ENCODE results near the gene TFAM.

The TFAM gene

DNA sequence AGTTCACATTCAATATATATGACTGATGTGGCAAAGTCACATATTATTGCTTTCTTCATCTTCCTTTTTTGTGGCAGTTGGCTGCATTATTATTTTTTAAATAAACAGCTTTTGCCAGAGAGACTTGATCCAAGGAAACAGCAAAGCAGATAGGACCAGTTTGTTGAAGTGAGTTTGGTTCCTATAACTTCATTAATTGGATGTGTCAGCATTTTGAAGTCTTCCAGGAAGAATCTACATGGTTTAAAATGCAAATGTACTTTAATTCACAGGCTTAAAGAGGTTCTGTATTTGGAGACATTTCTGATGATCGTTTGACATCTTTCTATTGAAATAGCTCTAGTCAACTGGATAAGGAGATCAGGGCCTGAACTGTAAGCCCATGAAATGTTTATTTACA lies 37.2 kb upstream of the TFAM start:
- Histone ChIP-seq H3K36me3 (replicated peaks; ENCODE audit: low read depth, low read length) (no peaks in the 10 kb centered on the region), H3K4me3 (ENCODE audit: low read length) (no peak overlapping the region), H3K27ac (ENCODE audit: low read length) (no peak overlapping the region), H3K9me3 (ENCODE audit: insufficient read depth, low read length) (no peaks in the 10 kb centered on the region), H3K4me1 (ENCODE audit: low read length) (0 out of 2 replicates have a peak, but pooled peaks cover 3% of the 10 kb centered on the region), H3K9ac (ENCODE audit: low read length) (no peak overlapping the region), H4K20me1 (ENCODE audit: insufficient read depth, low read length) (no peaks in the 10 kb centered on the region), H3K4me2 (ENCODE audit: low read length) (no peak overlapping the region), H3K79me2 (ENCODE audit: low read length) (peaks cover 25% of the 10 kb centered on the region), H2AFZ (ENCODE audit: low read depth, low read length) (no peak overlapping the region), H3K27me3 (ENCODE audit: low read depth, low read length) (no peaks in the 10 kb centered on the region)
- TF ChIP-seq, protein P1, sequence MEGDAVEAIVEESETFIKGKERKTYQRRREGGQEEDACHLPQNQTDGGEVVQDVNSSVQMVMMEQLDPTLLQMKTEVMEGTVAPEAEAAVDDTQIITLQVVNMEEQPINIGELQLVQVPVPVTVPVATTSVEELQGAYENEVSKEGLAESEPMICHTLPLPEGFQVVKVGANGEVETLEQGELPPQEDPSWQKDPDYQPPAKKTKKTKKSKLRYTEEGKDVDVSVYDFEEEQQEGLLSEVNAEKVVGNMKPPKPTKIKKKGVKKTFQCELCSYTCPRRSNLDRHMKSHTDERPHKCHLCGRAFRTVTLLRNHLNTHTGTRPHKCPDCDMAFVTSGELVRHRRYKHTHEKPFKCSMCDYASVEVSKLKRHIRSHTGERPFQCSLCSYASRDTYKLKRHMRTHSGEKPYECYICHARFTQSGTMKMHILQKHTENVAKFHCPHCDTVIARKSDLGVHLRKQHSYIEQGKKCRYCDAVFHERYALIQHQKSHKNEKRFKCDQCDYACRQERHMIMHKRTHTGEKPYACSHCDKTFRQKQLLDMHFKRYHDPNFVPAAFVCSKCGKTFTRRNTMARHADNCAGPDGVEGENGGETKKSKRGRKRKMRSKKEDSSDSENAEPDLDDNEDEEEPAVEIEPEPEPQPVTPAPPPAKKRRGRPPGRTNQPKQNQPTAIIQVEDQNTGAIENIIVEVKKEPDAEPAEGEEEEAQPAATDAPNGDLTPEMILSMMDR (IDR thresholded peaks at IDR 0.05; ENCODE audit: low read depth, low read length) = no peak
- TF ChIP-seq EZH2phosphoT487 (IDR thresholded peaks at IDR 0.05; ENCODE audit: low read depth) = no peak

DNA sequence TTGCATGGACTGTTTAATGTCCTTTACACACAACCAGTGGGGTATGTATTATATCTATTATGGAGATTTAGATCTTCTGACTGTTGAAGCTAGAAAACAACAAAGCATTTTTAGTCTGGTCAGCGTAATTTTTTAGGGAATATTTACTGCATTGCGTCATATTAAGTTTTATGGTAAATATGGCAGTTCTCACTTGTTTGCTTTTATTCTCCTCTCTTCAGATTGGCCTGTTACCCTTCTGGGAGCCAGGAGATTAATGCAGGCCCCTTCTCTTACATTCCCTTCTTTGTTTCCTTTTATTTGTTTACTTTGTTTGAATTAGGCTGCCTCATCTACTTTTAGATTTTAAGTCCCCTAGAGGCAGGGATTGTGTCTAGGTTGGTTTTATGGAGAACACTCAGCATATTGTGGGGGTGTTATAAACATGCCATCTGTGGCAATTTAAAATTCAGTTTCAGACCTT lies 36.6 kb upstream of the TFAM start:
- Histone ChIP-seq H3K36me3 (replicated peaks; ENCODE audit: low read depth, low read length) (no peaks in the 10 kb centered on the region), H2AFZ (ENCODE audit: low read depth, low read length) (no peak overlapping the region), H3K9ac (ENCODE audit: low read length) (no peak overlapping the region), H3K27ac (ENCODE audit: low read length) (no peak overlapping the region), H3K4me1 (ENCODE audit: low read length) (0 out of 2 replicates have a peak, but pooled peaks cover 4% of the 10 kb centered on the region), H3K9me3 (ENCODE audit: insufficient read depth, low read length) (no peaks in the 10 kb centered on the region), H3K27me3 (ENCODE audit: low read depth, low read length) (no peaks in the 10 kb centered on the region), H3K4me2 (ENCODE audit: low read length) (no peak overlapping the region), H4K20me1 (ENCODE audit: insufficient read depth, low read length) (no peaks in the 10 kb centered on the region), H3K4me3 (ENCODE audit: low read length) (no peak overlapping the region), H3K79me2 (ENCODE audit: low read length) (peaks cover 30% of the 10 kb centered on the region)
- TF ChIP-seq, protein P1 (IDR thresholded peaks at IDR 0.05; ENCODE audit: low read depth, low read length) = no peak
- TF ChIP-seq EZH2phosphoT487 (IDR thresholded peaks at IDR 0.05; ENCODE audit: low read depth) = no peak

DNA sequence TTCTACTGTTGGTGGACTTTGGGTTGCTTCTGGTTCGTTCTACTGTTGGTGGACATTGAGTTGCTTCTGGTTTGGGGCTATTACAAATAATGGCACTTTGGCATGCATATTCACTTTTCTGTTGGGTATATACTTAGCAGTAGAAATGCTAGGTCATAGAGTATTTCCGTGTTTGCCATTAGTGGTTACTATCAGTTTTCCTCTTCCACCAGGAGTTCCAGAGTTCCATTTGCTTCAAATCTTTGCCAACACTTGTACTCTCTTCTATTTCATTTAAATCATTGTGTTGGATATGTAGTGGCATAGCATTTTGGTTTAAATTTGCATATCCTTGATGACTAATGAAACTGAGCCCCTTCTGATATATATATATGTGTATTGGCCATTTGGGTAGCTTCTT lies 35.2 kb upstream of the TFAM start:
- no peak overlapping the region for H3K9ac ChIP-seq (ENCODE audit: low read length)
- 0 out of 2 replicates have a peak, but pooled peaks cover 4% of the 10 kb centered on the region for H3K4me1 ChIP-seq (ENCODE audit: low read length)
- no peak for TF ChIP-seq EZH2phosphoT487 (IDR thresholded peaks at IDR 0.05; ENCODE audit: low read depth)
- TF ChIP-seq, protein P1 (IDR thresholded peaks at IDR 0.05; ENCODE audit: low read depth, low read length) = no peak
- H3K79me2 ChIP-seq (ENCODE audit: low read length) = peaks cover 29% of the 10 kb centered on the region
- H3K36me3 ChIP-seq (replicated peaks; ENCODE audit: low read depth, low read length) = no peaks in the 10 kb centered on the region
- no peak overlapping the region for H3K4me3 ChIP-seq (ENCODE audit: low read length)
- no peak overlapping the region for H3K27ac ChIP-seq (ENCODE audit: low read length)
- H3K4me2 ChIP-seq (ENCODE audit: low read length) = no peak overlapping the region
- no peaks in the 10 kb centered on the region for H3K27me3 ChIP-seq (ENCODE audit: low read depth, low read length)
- H2AFZ ChIP-seq (ENCODE audit: low read depth, low read length) = no peak overlapping the region
- H3K9me3 ChIP-seq (ENCODE audit: insufficient read depth, low read length) = no peaks in the 10 kb centered on the region
- H4K20me1 ChIP-seq (ENCODE audit: insufficient read depth, low read length) = no peaks in the 10 kb centered on the region; the same call in 1 of the 2 replicates

DNA sequence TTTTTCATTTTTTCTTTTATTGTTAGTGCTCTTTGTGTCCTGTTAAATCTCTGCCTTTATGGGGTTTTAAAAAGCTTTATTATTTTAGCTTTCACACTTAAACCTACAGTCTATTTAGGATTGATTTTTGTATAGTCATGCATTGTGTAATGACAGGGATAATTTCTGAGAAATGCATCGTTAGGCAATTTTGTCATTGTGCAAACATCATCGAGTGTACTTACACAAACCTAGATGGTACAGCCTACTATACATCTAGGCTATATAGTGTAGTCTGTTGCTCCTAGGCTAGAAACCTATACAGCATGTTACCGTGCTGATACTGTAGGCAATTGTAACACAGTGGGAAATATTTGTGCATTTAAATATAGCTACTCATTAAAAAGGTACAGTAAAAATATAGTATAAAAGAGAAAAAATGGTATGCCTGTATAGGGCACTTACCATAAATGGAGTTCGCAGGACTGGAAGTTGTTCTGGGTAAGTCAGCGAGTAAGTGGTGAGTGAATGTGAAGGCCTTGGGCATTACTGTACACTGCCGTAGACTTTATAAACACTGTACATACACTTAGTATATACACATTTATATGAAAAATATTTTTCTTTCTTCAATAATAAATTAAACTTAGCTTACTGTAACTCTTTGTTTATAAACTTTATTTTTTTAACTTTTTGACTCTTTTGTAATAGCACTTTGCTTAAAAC lies 34.4 kb upstream of the TFAM start:
- Histone ChIP-seq H4K20me1 (ENCODE audit: insufficient read depth, low read length) (no peaks in the 10 kb centered on the region; the same call in 1 of the 2 replicates), H3K4me2 (ENCODE audit: low read length) (no peak overlapping the region)

More for the DNA sequence above, 34.4 kb upstream of the TFAM start:
- Histone ChIP-seq H3K27me3 (ENCODE audit: low read depth, low read length) (no peaks in the 10 kb centered on the region), H3K9ac (ENCODE audit: low read length) (no peak overlapping the region), H2AFZ (ENCODE audit: low read depth, low read length) (no peak overlapping the region), H3K27ac (ENCODE audit: low read length) (no peak overlapping the region), H3K79me2 (ENCODE audit: low read length) (peaks cover 30% of the 10 kb centered on the region), H3K4me3 (ENCODE audit: low read length) (no peak overlapping the region), H3K4me1 (ENCODE audit: low read length) (0 out of 2 replicates have a peak, but pooled peaks cover 4% of the 10 kb centered on the region), H3K36me3 (replicated peaks; ENCODE audit: low read depth, low read length) (no peaks in the 10 kb centered on the region), H3K9me3 (ENCODE audit: insufficient read depth, low read length) (no peaks in the 10 kb centered on the region)
- TF ChIP-seq EZH2phosphoT487 (IDR thresholded peaks at IDR 0.05; ENCODE audit: low read depth) = no peak
- TF ChIP-seq, protein P1 (IDR thresholded peaks at IDR 0.05; ENCODE audit: low read depth, low read length) = no peak

Data from OCI-LY3 (cell line).